ENCODE results near the gene DCAF6.

GRCh38 chr1:168125051-168125450 is 188.6 kb downstream of the DCAF6 start:
- TF ChIP-seq POLR2A (IDR thresholded peaks at IDR 0.05; ENCODE audit: low read depth, low read length) (no peak), POLR2AphosphoS5 (IDR thresholded peaks at IDR 0.05; ENCODE audit: low read depth, low read length) (no peak)
